ENCODE data around the gene UBE2D1.

DNA sequence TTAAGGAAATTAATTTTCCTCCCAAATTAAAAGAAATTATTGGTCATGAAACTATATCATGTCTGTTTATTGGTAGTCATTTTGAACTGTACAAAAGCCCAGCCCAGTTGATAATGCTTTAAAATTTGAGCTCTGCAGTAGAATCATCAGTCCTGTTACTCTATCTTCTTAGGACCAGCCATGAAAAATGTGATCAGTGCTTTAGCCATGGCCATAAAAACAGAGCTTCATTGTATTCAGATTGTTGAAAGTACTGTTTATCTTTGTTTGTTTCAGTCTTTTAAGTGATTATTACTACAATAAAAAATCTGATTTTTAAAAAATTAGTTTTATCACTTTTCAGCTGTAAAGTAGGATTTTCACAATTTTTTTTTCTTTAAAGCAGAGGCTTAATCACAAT lies 36.7 kb downstream of the UBE2D1 start:
- TF ChIP-seq, protein P1, sequence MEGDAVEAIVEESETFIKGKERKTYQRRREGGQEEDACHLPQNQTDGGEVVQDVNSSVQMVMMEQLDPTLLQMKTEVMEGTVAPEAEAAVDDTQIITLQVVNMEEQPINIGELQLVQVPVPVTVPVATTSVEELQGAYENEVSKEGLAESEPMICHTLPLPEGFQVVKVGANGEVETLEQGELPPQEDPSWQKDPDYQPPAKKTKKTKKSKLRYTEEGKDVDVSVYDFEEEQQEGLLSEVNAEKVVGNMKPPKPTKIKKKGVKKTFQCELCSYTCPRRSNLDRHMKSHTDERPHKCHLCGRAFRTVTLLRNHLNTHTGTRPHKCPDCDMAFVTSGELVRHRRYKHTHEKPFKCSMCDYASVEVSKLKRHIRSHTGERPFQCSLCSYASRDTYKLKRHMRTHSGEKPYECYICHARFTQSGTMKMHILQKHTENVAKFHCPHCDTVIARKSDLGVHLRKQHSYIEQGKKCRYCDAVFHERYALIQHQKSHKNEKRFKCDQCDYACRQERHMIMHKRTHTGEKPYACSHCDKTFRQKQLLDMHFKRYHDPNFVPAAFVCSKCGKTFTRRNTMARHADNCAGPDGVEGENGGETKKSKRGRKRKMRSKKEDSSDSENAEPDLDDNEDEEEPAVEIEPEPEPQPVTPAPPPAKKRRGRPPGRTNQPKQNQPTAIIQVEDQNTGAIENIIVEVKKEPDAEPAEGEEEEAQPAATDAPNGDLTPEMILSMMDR (IDR thresholded peaks at IDR 0.05; ENCODE audit: low read depth, low read length): no peak
- no peak for TF ChIP-seq POLR2A (IDR thresholded peaks at IDR 0.05; ENCODE audit: extremely low read depth, insufficient read length)
- TF ChIP-seq, protein P2, sequence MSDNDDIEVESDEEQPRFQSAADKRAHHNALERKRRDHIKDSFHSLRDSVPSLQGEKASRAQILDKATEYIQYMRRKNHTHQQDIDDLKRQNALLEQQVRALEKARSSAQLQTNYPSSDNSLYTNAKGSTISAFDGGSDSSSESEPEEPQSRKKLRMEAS (IDR thresholded peaks at IDR 0.05; ENCODE audit: low read depth, low read length): no peak
